Neural progenitor cell (in vitro differentiated cells): ENCODE data around the gene MAP7D2.

Experiments used
- EZH2 ChIP-seq: fragments of 200-600 bp; sonication (generic); IDR thresholded peaks from 2 replicates; pipeline ENCODE4 v1.6.1; 2017; ENCODE audit warnings: antibody characterized with exemption, mild to moderate bottlenecking, moderate library complexity
- EZH2phosphoT487 ChIP-seq: fragments of 200-600 bp; sonication (generic); IDR thresholded peaks from 2 replicates; pipeline ENCODE4 v1.6.1; 2017; ENCODE audit warnings: antibody characterized with exemption
- TF ChIP-seq, protein P1 (sequence below): fragments of 200-600 bp; sonication (generic); IDR thresholded peaks from 2 replicates; pipeline ENCODE4 v1.5.1; 2017; ENCODE audit warnings: antibody characterized with exemption, mild to moderate bottlenecking

DNA sequence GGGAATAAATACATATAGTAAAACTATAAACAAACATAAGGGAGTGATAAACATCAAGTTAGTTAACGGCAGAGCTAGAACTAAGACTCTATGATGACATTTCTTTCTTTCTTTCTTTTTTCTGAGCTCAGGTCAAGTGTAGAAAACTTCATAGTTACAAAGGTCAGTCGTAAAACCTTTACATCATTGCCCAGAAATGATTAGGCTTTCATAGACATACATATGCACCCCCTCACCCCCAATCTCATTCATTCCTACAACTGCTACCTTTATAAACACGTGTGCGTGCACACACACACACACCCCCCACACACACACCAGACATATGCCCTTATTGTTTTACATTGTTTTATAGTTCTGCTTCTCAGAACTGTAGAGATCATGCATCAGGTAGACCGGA, 19.2 kb upstream of the MAP7D2 start:
- no peak for TF ChIP-seq EZH2phosphoT487
- TF ChIP-seq, protein P1, sequence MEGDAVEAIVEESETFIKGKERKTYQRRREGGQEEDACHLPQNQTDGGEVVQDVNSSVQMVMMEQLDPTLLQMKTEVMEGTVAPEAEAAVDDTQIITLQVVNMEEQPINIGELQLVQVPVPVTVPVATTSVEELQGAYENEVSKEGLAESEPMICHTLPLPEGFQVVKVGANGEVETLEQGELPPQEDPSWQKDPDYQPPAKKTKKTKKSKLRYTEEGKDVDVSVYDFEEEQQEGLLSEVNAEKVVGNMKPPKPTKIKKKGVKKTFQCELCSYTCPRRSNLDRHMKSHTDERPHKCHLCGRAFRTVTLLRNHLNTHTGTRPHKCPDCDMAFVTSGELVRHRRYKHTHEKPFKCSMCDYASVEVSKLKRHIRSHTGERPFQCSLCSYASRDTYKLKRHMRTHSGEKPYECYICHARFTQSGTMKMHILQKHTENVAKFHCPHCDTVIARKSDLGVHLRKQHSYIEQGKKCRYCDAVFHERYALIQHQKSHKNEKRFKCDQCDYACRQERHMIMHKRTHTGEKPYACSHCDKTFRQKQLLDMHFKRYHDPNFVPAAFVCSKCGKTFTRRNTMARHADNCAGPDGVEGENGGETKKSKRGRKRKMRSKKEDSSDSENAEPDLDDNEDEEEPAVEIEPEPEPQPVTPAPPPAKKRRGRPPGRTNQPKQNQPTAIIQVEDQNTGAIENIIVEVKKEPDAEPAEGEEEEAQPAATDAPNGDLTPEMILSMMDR = no peak
- TF ChIP-seq EZH2 = no peak
